ENCODE results near the gene HES3.

Gene HES3

GRCh38 chr1:6221210-6221784 lies 22.7 kb upstream of the HES3 start:
- Histone ChIP-seq H3K9me3 (ENCODE audit: control insufficient read depth in 1 of 2, low read length in 2 of 2) (no peaks in the 10 kb centered on the region), H3K36me3 (ENCODE audit: control insufficient read depth in 1 of 2, insufficient read depth in 2 of 2, low read length in 2 of 2) (peaks cover 28 to 36% of the 10 kb centered on the region in 2 donors), H3K27me3 (ENCODE audit: low read depth, low read length) (no peaks in the 10 kb centered on the region), H3K27ac (ENCODE audit: low read length) (no peak overlapping the region), H3K4me3 (ENCODE audit: low read depth in 1 of 2, low read length in 2 of 2) (no peak overlapping the region), H3K4me1 (ENCODE audit: control insufficient read depth in 1 of 2, insufficient read depth in 2 of 2, low read length in 2 of 2) (no peaks in the 10 kb centered on the region)

GRCh38 chr1:6222636-6223035 lies 21.3 kb upstream of the HES3 start:
- Histone ChIP-seq H3K27ac (ENCODE audit: low read length) (no peak overlapping the region), H3K9me3 (ENCODE audit: control insufficient read depth in 1 of 2, low read length in 2 of 2) (no peaks in the 10 kb centered on the region), H3K4me3 (ENCODE audit: low read depth in 1 of 2, low read length in 2 of 2) (no peak overlapping the region), H3K4me1 (ENCODE audit: control insufficient read depth in 1 of 2, insufficient read depth in 2 of 2, low read length in 2 of 2) (no peaks in the 10 kb centered on the region), H3K36me3 (ENCODE audit: control insufficient read depth in 1 of 2, insufficient read depth in 2 of 2, low read length in 2 of 2) (peaks cover 28 to 44% of the 10 kb centered on the region in 2 donors), H3K27me3 (ENCODE audit: low read depth, low read length) (no peaks in the 10 kb centered on the region)

GRCh38 chr1:6223617-6224016 lies 20.4 kb upstream of the HES3 start:
- Histone ChIP-seq H3K27ac (ENCODE audit: low read length) (no peak overlapping the region), H3K9me3 (ENCODE audit: control insufficient read depth in 1 of 2, low read length in 2 of 2) (no peaks in the 10 kb centered on the region), H3K36me3 (ENCODE audit: control insufficient read depth in 1 of 2, insufficient read depth in 2 of 2, low read length in 2 of 2) (peaks cover 28 to 51% of the 10 kb centered on the region in 2 donors), H3K27me3 (ENCODE audit: low read depth, low read length) (no peaks in the 10 kb centered on the region), H3K4me3 (ENCODE audit: low read depth in 1 of 2, low read length in 2 of 2) (no peak overlapping the region), H3K4me1 (ENCODE audit: control insufficient read depth in 1 of 2, insufficient read depth in 2 of 2, low read length in 2 of 2) (no peaks in the 10 kb centered on the region)

GRCh38 chr1:6224718-6225117 lies 19.3 kb upstream of the HES3 start:
- Histone ChIP-seq H3K27ac (ENCODE audit: low read length) (no peak overlapping the region), H3K4me1 (ENCODE audit: control insufficient read depth in 1 of 2, insufficient read depth in 2 of 2, low read length in 2 of 2) (no peaks in the 10 kb centered on the region), H3K9me3 (ENCODE audit: control insufficient read depth in 1 of 2, low read length in 2 of 2) (no peaks in the 10 kb centered on the region), H3K27me3 (ENCODE audit: low read depth, low read length) (no peaks in the 10 kb centered on the region), H3K36me3 (ENCODE audit: control insufficient read depth in 1 of 2, insufficient read depth in 2 of 2, low read length in 2 of 2) (peaks cover 28 to 54% of the 10 kb centered on the region in 2 donors), H3K4me3 (ENCODE audit: low read depth in 1 of 2, low read length in 2 of 2) (no peak overlapping the region)

GRCh38 chr1:6225651-6226050 lies 18.3 kb upstream of the HES3 start:
- H3K4me1 ChIP-seq (ENCODE audit: control insufficient read depth in 1 of 2, insufficient read depth in 2 of 2, low read length in 2 of 2): no peaks in the 10 kb centered on the region
- peaks cover 28 to 54% of the 10 kb centered on the region in 2 donors for H3K36me3 ChIP-seq (ENCODE audit: control insufficient read depth in 1 of 2, insufficient read depth in 2 of 2, low read length in 2 of 2)
- no peak overlapping the region for H3K27ac ChIP-seq (ENCODE audit: low read length)
- H3K4me3 ChIP-seq (ENCODE audit: low read depth in 1 of 2, low read length in 2 of 2): no peak overlapping the region
- H3K9me3 ChIP-seq (ENCODE audit: control insufficient read depth in 1 of 2, low read length in 2 of 2): no peaks in the 10 kb centered on the region
- H3K27me3 ChIP-seq (ENCODE audit: low read depth, low read length): no peaks in the 10 kb centered on the region

GRCh38 chr1:6233376-6233775 lies 10.6 kb upstream of the HES3 start:
- no peaks in the 10 kb centered on the region for H3K27me3 ChIP-seq (ENCODE audit: low read depth, low read length)
- peaks cover 7 to 12% of the 10 kb centered on the region in 2 donors for H3K4me1 ChIP-seq (ENCODE audit: control insufficient read depth in 1 of 2, insufficient read depth in 2 of 2, low read length in 2 of 2)
- no peaks in the 10 kb centered on the region for H3K9me3 ChIP-seq (ENCODE audit: control insufficient read depth in 1 of 2, low read length in 2 of 2)
- H3K36me3 ChIP-seq (ENCODE audit: control insufficient read depth in 1 of 2, insufficient read depth in 2 of 2, low read length in 2 of 2): peaks cover 8 to 22% of the 10 kb centered on the region in 2 donors
- H3K4me3 ChIP-seq (ENCODE audit: low read depth in 1 of 2, low read length in 2 of 2): no peak overlapping the region
- H3K27ac ChIP-seq (ENCODE audit: low read length): no peak overlapping the region

GRCh38 chr1:6234502-6235295 lies 9.3 kb upstream of the HES3 start:
- Histone ChIP-seq H3K27ac (ENCODE audit: low read length) (no peak overlapping the region), H3K4me1 (ENCODE audit: control insufficient read depth in 1 of 2, insufficient read depth in 2 of 2, low read length in 2 of 2) (peaks cover 7 to 12% of the 10 kb centered on the region in 2 donors), H3K9me3 (ENCODE audit: control insufficient read depth in 1 of 2, low read length in 2 of 2) (no peaks in the 10 kb centered on the region), H3K27me3 (ENCODE audit: low read depth, low read length) (no peaks in the 10 kb centered on the region), H3K36me3 (ENCODE audit: control insufficient read depth in 1 of 2, insufficient read depth in 2 of 2, low read length in 2 of 2) (peaks cover 8 to 17% of the 10 kb centered on the region in 2 donors), H3K4me3 (ENCODE audit: low read depth in 1 of 2, low read length in 2 of 2) (peak overlapping the region; percentile 80 to 88)

- H3K4me3 ChIP-seq (ENCODE audit: low read depth in 1 of 2, low read length in 2 of 2): peak overlapping the region; percentile 80 to 88
- H3K4me1 ChIP-seq (ENCODE audit: control insufficient read depth in 1 of 2, insufficient read depth in 2 of 2, low read length in 2 of 2): peaks cover 7 to 12% of the 10 kb centered on the region in 2 donors
- H3K27ac ChIP-seq (ENCODE audit: low read length): no peak overlapping the region
- peaks cover 2% of the 10 kb centered on the region for H3K27me3 ChIP-seq (ENCODE audit: low read depth, low read length)
- no peaks in the 10 kb centered on the region for H3K9me3 ChIP-seq (ENCODE audit: control insufficient read depth in 1 of 2, low read length in 2 of 2)
- H3K36me3 ChIP-seq (ENCODE audit: control insufficient read depth in 1 of 2, insufficient read depth in 2 of 2, low read length in 2 of 2): peaks cover 8 to 17% of the 10 kb centered on the region in 2 donors
Measured at GRCh38 chr1:6235296-6235677, 8.7 kb upstream of the HES3 start.

GRCh38 chr1:6237093-6237492 lies 6.9 kb upstream of the HES3 start:
- no peak overlapping the region for H3K4me3 ChIP-seq (ENCODE audit: low read depth in 1 of 2, low read length in 2 of 2)
- no peak overlapping the region for H3K27ac ChIP-seq (ENCODE audit: low read length)
- peaks cover 14% of the 10 kb centered on the region for H3K27me3 ChIP-seq (ENCODE audit: low read depth, low read length)
- H3K36me3 ChIP-seq (ENCODE audit: control insufficient read depth in 1 of 2, insufficient read depth in 2 of 2, low read length in 2 of 2): peaks cover 3 to 4% of the 10 kb centered on the region in 2 donors
- peaks cover 7 to 22% of the 10 kb centered on the region in 2 donors for H3K4me1 ChIP-seq (ENCODE audit: control insufficient read depth in 1 of 2, insufficient read depth in 2 of 2, low read length in 2 of 2)
- no peaks in the 10 kb centered on the region for H3K9me3 ChIP-seq (ENCODE audit: control insufficient read depth in 1 of 2, low read length in 2 of 2)

GRCh38 chr1:6239213-6239752 lies 4.7 kb upstream of the HES3 start:
- H3K27me3 ChIP-seq (ENCODE audit: low read depth, low read length): peaks cover 30% of the 10 kb centered on the region
- H3K9me3 ChIP-seq (ENCODE audit: control insufficient read depth in 1 of 2, low read length in 2 of 2): no peaks in the 10 kb centered on the region
- H3K4me3 ChIP-seq (ENCODE audit: low read depth in 1 of 2, low read length in 2 of 2): no peak overlapping the region
- no peaks in the 10 kb centered on the region for H3K36me3 ChIP-seq (ENCODE audit: control insufficient read depth in 1 of 2, insufficient read depth in 2 of 2, low read length in 2 of 2)
- H3K27ac ChIP-seq (ENCODE audit: low read length): no peak overlapping the region
- H3K4me1 ChIP-seq (ENCODE audit: control insufficient read depth in 1 of 2, insufficient read depth in 2 of 2, low read length in 2 of 2): peaks cover 7 to 25% of the 10 kb centered on the region in 2 donors

- peaks cover 35% of the 10 kb centered on the region for H3K27me3 ChIP-seq (ENCODE audit: low read depth, low read length)
- H3K9me3 ChIP-seq (ENCODE audit: control insufficient read depth in 1 of 2, low read length in 2 of 2): no peaks in the 10 kb centered on the region
- peaks cover 0 to 18% of the 10 kb centered on the region in 2 donors for H3K4me1 ChIP-seq (ENCODE audit: control insufficient read depth in 1 of 2, insufficient read depth in 2 of 2, low read length in 2 of 2)
- no peak overlapping the region for H3K27ac ChIP-seq (ENCODE audit: low read length)
- no peaks in the 10 kb centered on the region for H3K36me3 ChIP-seq (ENCODE audit: control insufficient read depth in 1 of 2, insufficient read depth in 2 of 2, low read length in 2 of 2)
- no peak overlapping the region for H3K4me3 ChIP-seq (ENCODE audit: low read depth in 1 of 2, low read length in 2 of 2)
Measured at GRCh38 chr1:6239950-6240768, 3.8 kb upstream of the HES3 start.
